Upper lobe of left lung (tissue), 4 donors: ENCODE data around the gene TIAL1.

Source experiments
- CTCF ChIP-seq, 6 experiments: fragments of 450-650 bp in 4 of 6; fragments of 200-600 bp in 2 of 6; sonication (generic) in 2 of 6; IDR thresholded peaks; one replicate each; pipeline ENCODE4 v1.5.1; 2016 to 2019; ENCODE audit warnings: antibody characterized with exemption in 6 of 6
- POLR2AphosphoS5 ChIP-seq, 2 donors: sonication (generic); formaldehyde crosslinking; IDR thresholded peaks; one replicate each; pipeline ENCODE4 v1.5.1; 2017; ENCODE audit warnings: antibody characterized with exemption in 2 of 2

GRCh38 chr10:119609516-119609915, 12.8 kb upstream of the TIAL1 start:
- no peak for TF ChIP-seq POLR2AphosphoS5 (IDR thresholded peaks at IDR 0.05)
- no peak for TF ChIP-seq CTCF (IDR thresholded peaks at IDR 0.05)
